A549 (cell line): Measurements from ENCODE around the gene SLC49A3. TPM values are rescaled to one million over a fixed set of nuclear protein-coding genes. Genes with fewer than 3 reads are reported as not detected.

Experiments
- ATAC-seq, 2 experiments: fragments of 200-7000 bp in 1 of 2; fragments of >200 bp in 1 of 2; cut with Nextera tagmentation in 1 of 2; cut with Tn5 transposase in 1 of 2; 3 replicates each; pipeline versions ENCODE4 v1.8.0 to v1.9.1; 2018 to 2020; ENCODE audit warnings: mild to moderate bottlenecking in 1 of 2, moderate library complexity in 1 of 2
- CTCF ChIA-PET: fragments of 300-600 bp; sonication (Branson Sonifier 250); formaldehyde crosslinking; extraction: SDS; loops from one replicate; lab custom pipeline; 2021; ENCODE audit warnings: antibody characterized with exemption, inconsistent platforms; lab: Yijun Ruan, JAX
- POLR2A ChIA-PET: fragments of 350-600 bp; formaldehyde crosslinking; extraction: SDS; loops from one replicate; lab custom pipeline; 2021; ENCODE audit warnings: antibody characterized with exemption, inconsistent platforms; lab: Yijun Ruan, JAX
- DNase-seq, 2 experiments: peaks; one replicate each; pipeline versions ENCODE4 v3.0.0 to v3.0.0-alpha.2; 2011 to 2016; ENCODE audit warnings: low read depth in 1 of 2, low spot score in 1 of 2
- FAIRE-seq: peaks from 2 replicates; lab custom pipeline; 2011; peaks lifted over from hg19 to GRCh38; lab: Jason Lieb, UNC
- H3K27ac ChIP-seq, 2 experiments: fragments of >200 bp; sonication (Bioruptor Twin); formaldehyde crosslinking; 3 replicates each; pipeline ENCODE4 v1.5.1; 2016 to 2017
- H3K4me1 ChIP-seq: fragments of >200 bp; sonication (Bioruptor Twin); formaldehyde crosslinking; 3 replicates; pipeline ENCODE4 v1.6.1; 2016
- H3K4me2 ChIP-seq: fragments of >200 bp; sonication (Bioruptor Twin); formaldehyde crosslinking; 3 replicates; pipeline ENCODE4 v1.6.1; 2016
- H3K4me3 ChIP-seq: fragments of >200 bp; sonication (Bioruptor Twin); formaldehyde crosslinking; 3 replicates; pipeline ENCODE4 v1.5.1; 2016
- H3K9me3 ChIP-seq: fragments of >200 bp; sonication (Bioruptor Twin); formaldehyde crosslinking; 3 replicates; pipeline ENCODE4 v1.6.1; 2016
- BCL3 ChIP-seq: fragments of >200 bp; sonication (Bioruptor Twin); formaldehyde crosslinking; IDR thresholded peaks from 3 replicates; pipeline ENCODE4 v1.6.1; 2016
- CBX8 ChIP-seq: fragments of 200-600 bp; sonication (generic); IDR thresholded peaks from 2 replicates; pipeline ENCODE4 v1.6.1; 2016
- CHD2 ChIP-seq: fragments of 150-350 bp; IDR thresholded peaks from 2 replicates; pipeline ENCODE4 v1.6.1; 2014; ENCODE audit warnings: low read length; ENCODE audit not compliant: partially characterized antibody
- CHD4 ChIP-seq: fragments of 200-600 bp; sonication (generic); IDR thresholded peaks from 2 replicates; pipeline ENCODE4 v1.6.1; 2016; ENCODE audit warnings: antibody characterized with exemption, mild to moderate bottlenecking, borderline replicate concordance
- CTCF ChIP-seq: fragments of >200 bp; sonication (Bioruptor Twin); formaldehyde crosslinking; IDR thresholded peaks from 3 replicates; pipeline ENCODE4 v1.5.1; 2016
- ELK1 ChIP-seq: fragments of 150-350 bp; IDR thresholded peaks from 2 replicates; pipeline ENCODE4 v1.6.1; 2014; ENCODE audit warnings: low read depth, mild to moderate bottlenecking, low read length
- EP300 ChIP-seq, 2 experiments: fragments of >200 bp; sonication (Bioruptor Twin); formaldehyde crosslinking; IDR thresholded peaks; 2 replicates in 1 of 2; 3 replicates in 1 of 2; pipeline ENCODE4 v1.6.1; 2016 to 2017
- FOSB ChIP-seq: fragments of 250-450 bp; sonication (Bioruptor Pico); IDR thresholded peaks from 2 replicates; pipeline ENCODE4 v1.5.0; 2020; ENCODE audit warnings: mild to moderate bottlenecking, moderate library complexity
- HES2 ChIP-seq: fragments of >200 bp; sonication (Bioruptor Twin); formaldehyde crosslinking; IDR thresholded peaks from 2 replicates; pipeline ENCODE4 v1.6.1; 2016
- HOXB13 ChIP-seq: fragments of 250-450 bp; sonication (Bioruptor Pico); IDR thresholded peaks from 2 replicates; pipeline ENCODE4 v1.5.0; 2020; ENCODE audit warnings: low read depth, mild to moderate bottlenecking, moderate library complexity
- JUN ChIP-seq, 2 experiments: fragments of >200 bp; sonication (Bioruptor Twin); formaldehyde crosslinking; IDR thresholded peaks; 2 replicates in 1 of 2; 3 replicates in 1 of 2; pipeline ENCODE4 v1.6.1; 2016 to 2017
- JUNB ChIP-seq: fragments of >200 bp; sonication (Bioruptor Twin); formaldehyde crosslinking; IDR thresholded peaks from 2 replicates; pipeline ENCODE4 v1.6.1; 2016
- KDM1A ChIP-seq: fragments of 200-600 bp; sonication (generic); IDR thresholded peaks from 2 replicates; pipeline ENCODE4 v1.6.1; 2016; ENCODE audit warnings: low read depth, mild to moderate bottlenecking
- KDM5A ChIP-seq: fragments of 200-600 bp; sonication (generic); IDR thresholded peaks from 2 replicates; pipeline ENCODE4 v1.6.1; 2016; ENCODE audit warnings: antibody characterized with exemption, mild to moderate bottlenecking
- MAFK ChIP-seq: fragments of 450-650 bp; IDR thresholded peaks from 2 replicates; pipeline ENCODE4 v1.6.1; 2014; ENCODE audit not compliant: partially characterized antibody
- MAX ChIP-seq: IDR thresholded peaks from 2 replicates; pipeline ENCODE4 v1.6.1; 2012
- NFE2L2 ChIP-seq: fragments of 150-350 bp; conservative IDR thresholded peaks from 2 replicates; pipeline ENCODE4 v1.6.1; 2014; ENCODE audit warnings: low read length
- NPAS2 ChIP-seq: fragments of 250-450 bp; sonication (Bioruptor Pico); IDR thresholded peaks from 2 replicates; pipeline ENCODE4 v1.8.0; 2022; ENCODE audit warnings: mild to moderate bottlenecking, moderate library complexity, borderline replicate concordance
- NR3C1 ChIP-seq: fragments of >200 bp; sonication (Bioruptor Twin); formaldehyde crosslinking; IDR thresholded peaks from 3 replicates; pipeline ENCODE4 v1.6.1; 2017
- PHF8 ChIP-seq: fragments of 200-600 bp; sonication (generic); IDR thresholded peaks from 2 replicates; pipeline ENCODE4 v1.6.1; 2016; ENCODE audit warnings: low read depth, mild to moderate bottlenecking, antibody characterized with exemption, moderate library complexity, borderline replicate concordance
- RCOR1 ChIP-seq: fragments of 150-350 bp; IDR thresholded peaks from 2 replicates; pipeline ENCODE4 v1.6.1; 2014; ENCODE audit warnings: antibody characterized with exemption, low read length, low read depth
- RNF2 ChIP-seq: fragments of 200-600 bp; sonication (generic); IDR thresholded peaks from 2 replicates; pipeline ENCODE4 v1.6.1; 2016; ENCODE audit warnings: low read depth, mild to moderate bottlenecking, antibody characterized with exemption, moderate library complexity, borderline replicate concordance
- USF2 ChIP-seq: fragments of 450-650 bp; IDR thresholded peaks from 2 replicates; pipeline ENCODE4 v1.6.1; 2014; ENCODE audit warnings: antibody characterized with exemption
- ZSCAN20 ChIP-seq: fragments of 250-450 bp; sonication (Bioruptor Pico); IDR thresholded peaks from 2 replicates; pipeline ENCODE4 v1.8.0; 2022; ENCODE audit warnings: mild to moderate bottlenecking, moderate library complexity
- WGBS: methylation state at CpG from one replicate; pipeline ENCODE4 v1.1.6; 2017; ENCODE audit errors: missing lambda C conversion rate; 5-methylcytosine and 5-hydroxymethylcytosine counted together
- polyA plus RNA-seq, 4 experiments: library from polyadenylated mRNA; depleted of rRNA in 3 of 4; stranded (reverse); fragments of >200 nt; fragmentation: RNase III in 1 of 4; extraction: RNeasy Plus Mini Kit Qiagen cat#74134 plus additional on column Dnase treatment in 1 of 4; gene quantifications; 2 replicates in 3 of 4; 3 replicates in 1 of 4; pipeline ENCODE4 v1.2.3, GENCODE V29; 2011 to 2017

The SLC49A3 gene
- polyA plus RNA-seq, 2 of the 4 experiments (the other 2 are of a cell fraction): 0.05 to 0.12 TPM

- Histone ChIP-seq H3K9me3 (no peaks in the 10 kb centered on the region; the same call in 2 of the 3 replicates), H3K27ac (no peak overlapping the region), H3K4me2 (no peak overlapping the region), H3K4me1 (no peaks in the 10 kb centered on the region), H3K4me3 (no peak overlapping the region)
- FAIRE-seq (no peak), DNase-seq (no peak), ATAC-seq (no peak)
- TF ChIP-seq CTCF (no peak), KDM1A (no peak), RCOR1 (no peak), CHD4 (no peak), USF2 (no peak), KDM5A (no peak), BCL3 (no peak), EP300 (IDR thresholded peaks at IDR 0.05) (no peak), MAX (no peak), FOSB (CRISPR knock-in tag) (no peak)
- POLR2A ChIA-PET: interaction anchor here (1.5 kb wide), 1 partner anchor 11 kb away, joined by 4 read pairs; the partner anchor contains the start of genes ATP5ME and MYL5
- CTCF ChIA-PET: no interaction called here
- 29% methylated on average over 17 of the region's 80 CpGs for WGBS
Observed at GRCh38 chr4:663438-664428, 25.2 kb downstream of the SLC49A3 start.

GRCh38 chr4:663046-663437 is 25.9 kb downstream of the SLC49A3 start:
- POLR2A ChIA-PET: no interaction called here
- no peak for FAIRE-seq
- no peaks in the 10 kb centered on the region for H3K4me1 ChIP-seq
- no peak for ATAC-seq
- DNase-seq: no peak
- no peaks in the 10 kb centered on the region; the same call in 2 of the 3 replicates for H3K9me3 ChIP-seq
- CTCF ChIA-PET: no interaction called here
- no peak overlapping the region for H3K4me3 ChIP-seq
- no peak overlapping the region for H3K4me2 ChIP-seq
- TF ChIP-seq JUN (IDR thresholded peaks at IDR 0.05) (no peak), FOSB (CRISPR knock-in tag) (no peak), NPAS2 (CRISPR knock-in tag) (no peak), ZSCAN20 (CRISPR knock-in tag) (no peak), JUNB (no peak)
- no peak overlapping the region for H3K27ac ChIP-seq
- 17% methylated on average over 1 of the region's 20 CpGs for WGBS

GRCh38 chr4:661881-662761 is 26.8 kb downstream of the SLC49A3 start:
- ChIA-PET CTCF (no interaction called here), POLR2A (no interaction called here)
- WGBS: 73% methylated on average over 27 of the region's 42 CpGs
- H3K9me3 ChIP-seq: no peaks in the 10 kb centered on the region; the same call in 2 of the 3 replicates
- no peak for FAIRE-seq
- no peaks in the 10 kb centered on the region for H3K4me1 ChIP-seq
- no peak overlapping the region for H3K4me2 ChIP-seq
- no peak for ATAC-seq
- DNase-seq: no peak
- H3K27ac ChIP-seq: no peak overlapping the region
- H3K4me3 ChIP-seq: no peak overlapping the region
- TF ChIP-seq CHD2: no peak
- TF ChIP-seq MAFK: no peak
- TF ChIP-seq FOSB (CRISPR knock-in tag): no peak
- TF ChIP-seq ZSCAN20 (CRISPR knock-in tag): no peak
- no peak for TF ChIP-seq RNF2
- no peak for TF ChIP-seq NPAS2 (CRISPR knock-in tag)
- TF ChIP-seq NR3C1: no peak
- no peak for TF ChIP-seq HES2
- no peak for TF ChIP-seq HOXB13 (CRISPR knock-in tag)
- no peak for TF ChIP-seq ELK1
- no peak for TF ChIP-seq CBX8
- no peak for TF ChIP-seq PHF8
- no peak for TF ChIP-seq NFE2L2
